HG02943 (cell line): ENCODE data around the gene RAPGEF2.
"Not testable (repeated sequence)": the region's sequence is repeated elsewhere in the genome, so short reads cannot be mapped to it uniquely, and the experiment has no call there.

Source experiments
- ATAC-seq: cut with Tn5 transposase; IDR thresholded peaks from one replicate; pipeline ENCODE4 v1.9.1; 2021; ENCODE audit warnings: mild to moderate bottlenecking, low read depth, moderate library complexity; ENCODE audit not compliant: unreplicated experiment

The RAPGEF2 gene

GRCh38 chr4:159227984-159228383, 125.1 kb downstream of the RAPGEF2 start:
- no peak for ATAC-seq

- no peak for ATAC-seq
Measured at GRCh38 chr4:159229164-159229563, 126.3 kb downstream of the RAPGEF2 start.

- ATAC-seq = no peak
Measured at GRCh38 chr4:159232465-159233106, 129.7 kb downstream of the RAPGEF2 start.

GRCh38 chr4:159235779-159236368, 133.0 kb downstream of the RAPGEF2 start:
- no peak for ATAC-seq

GRCh38 chr4:159237975-159238374, 135.1 kb downstream of the RAPGEF2 start:
- ATAC-seq = no peak

GRCh38 chr4:159238631-159239030, 135.8 kb downstream of the RAPGEF2 start:
- ATAC-seq = no peak

GRCh38 chr4:159239629-159240028, 136.8 kb downstream of the RAPGEF2 start:
- ATAC-seq = no peak

- ATAC-seq = no peak
Measured at GRCh38 chr4:159240046-159240445, 137.2 kb downstream of the RAPGEF2 start.

GRCh38 chr4:159240687-159241086, 137.8 kb downstream of the RAPGEF2 start:
- no peak for ATAC-seq

GRCh38 chr4:159242427-159242826, 139.5 kb downstream of the RAPGEF2 start:
- ATAC-seq = no peak

GRCh38 chr4:159248384-159249178, 145.7 kb downstream of the RAPGEF2 start:
- ATAC-seq = no peak

- no peak for ATAC-seq
Measured at GRCh38 chr4:159250751-159251325, 148.0 kb downstream of the RAPGEF2 start.

- ATAC-seq = not testable (repeated sequence)
Measured at GRCh38 chr4:159251580-159251979, 148.7 kb downstream of the RAPGEF2 start.

GRCh38 chr4:159252491-159252890, 149.6 kb downstream of the RAPGEF2 start:
- ATAC-seq = no peak

- no peak for ATAC-seq
Measured at GRCh38 chr4:159256037-159256436, 153.2 kb downstream of the RAPGEF2 start.

- ATAC-seq = no peak
Measured at GRCh38 chr4:159258889-159259560, 156.1 kb downstream of the RAPGEF2 start.

- ATAC-seq = no peak
Measured at GRCh38 chr4:159264057-159264456, 161.2 kb downstream of the RAPGEF2 start.

- ATAC-seq = no peak
Measured at GRCh38 chr4:159266981-159267868, 164.3 kb downstream of the RAPGEF2 start.

GRCh38 chr4:159267869-159268285, 165.0 kb downstream of the RAPGEF2 start:
- ATAC-seq = no peak

- no peak for ATAC-seq
Measured at GRCh38 chr4:159268607-159269006, 165.7 kb downstream of the RAPGEF2 start.
